Cortex of kidney (tissue), 1 donor: Measurements from ENCODE around the gene SNTG2.

Source experiments
- DNase-seq: peaks from one replicate; lab custom pipeline; 2025; lab: John Stamatoyannopoulos, UW

Gene SNTG2

DNA sequence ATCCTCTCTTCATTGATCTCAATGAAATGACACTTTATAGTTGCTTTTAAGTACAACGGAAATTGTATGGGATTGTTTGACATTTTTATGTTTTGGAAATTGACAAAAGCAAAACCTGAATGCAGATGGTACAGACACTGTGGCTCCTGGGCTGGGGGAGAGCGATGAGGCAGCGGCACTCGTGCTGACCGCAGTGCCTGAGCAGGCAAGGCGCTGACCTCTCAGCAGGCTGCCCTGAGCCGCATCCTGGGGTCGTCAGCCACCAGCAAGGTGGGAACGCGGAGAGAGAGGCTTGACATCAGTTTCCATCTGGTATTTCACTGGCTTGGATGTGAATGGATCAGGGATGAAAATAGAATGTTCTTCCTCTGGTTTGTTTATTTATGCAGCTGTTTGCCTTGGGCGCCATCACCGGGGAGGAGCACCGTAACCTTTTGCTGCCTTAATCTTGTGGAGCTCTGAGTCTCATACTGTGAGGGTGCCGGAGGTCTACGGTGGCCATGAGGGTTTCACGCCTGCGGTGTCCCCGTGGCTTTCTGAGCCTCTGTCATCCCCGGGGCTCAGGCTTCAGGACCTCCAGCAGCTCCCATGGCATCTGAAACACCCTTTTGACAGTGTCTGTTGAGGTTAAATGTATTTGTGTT is 367.8 kb downstream of the SNTG2 start:
- DNase-seq: no peak

DNA sequence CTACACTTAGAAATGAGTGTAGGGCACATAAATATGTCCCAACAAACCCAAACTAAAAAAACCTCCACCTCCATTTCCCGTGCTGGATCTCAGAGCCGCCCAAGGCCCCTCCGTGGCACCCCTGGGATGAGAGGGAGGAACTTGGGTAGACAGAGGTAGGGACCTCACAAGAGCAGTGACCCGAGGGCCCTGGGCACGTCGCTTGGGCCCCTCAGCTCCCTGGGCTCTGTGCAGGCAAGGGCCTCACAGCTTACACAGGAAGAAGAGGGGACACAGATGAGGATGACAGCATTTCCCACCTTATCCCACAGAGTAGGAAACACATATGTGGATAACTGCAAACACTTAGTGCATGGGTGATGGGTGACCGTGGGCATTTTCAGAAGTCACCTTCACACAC is 368.7 kb downstream of the SNTG2 start:
- no peak for DNase-seq

DNA sequence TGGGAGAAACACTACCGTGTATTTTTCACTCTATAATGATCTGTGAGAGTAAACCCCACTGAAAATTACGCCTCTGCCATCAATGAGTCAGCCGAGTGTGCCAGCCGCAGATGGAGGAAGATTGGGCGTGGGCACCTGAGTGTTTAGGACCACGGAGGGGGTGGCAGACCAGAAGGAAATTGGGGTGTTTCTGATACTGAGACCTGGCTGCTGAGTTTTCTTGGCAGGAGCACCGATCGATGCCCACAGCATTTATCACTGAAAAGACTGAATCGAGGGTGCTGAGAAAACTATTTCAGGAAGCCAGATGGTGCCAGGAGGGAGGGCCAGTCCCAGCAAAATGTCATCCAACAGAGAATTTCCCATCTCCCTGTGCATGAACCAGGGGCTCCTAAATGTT is 370.7 kb downstream of the SNTG2 start:
- no peak for DNase-seq

DNA sequence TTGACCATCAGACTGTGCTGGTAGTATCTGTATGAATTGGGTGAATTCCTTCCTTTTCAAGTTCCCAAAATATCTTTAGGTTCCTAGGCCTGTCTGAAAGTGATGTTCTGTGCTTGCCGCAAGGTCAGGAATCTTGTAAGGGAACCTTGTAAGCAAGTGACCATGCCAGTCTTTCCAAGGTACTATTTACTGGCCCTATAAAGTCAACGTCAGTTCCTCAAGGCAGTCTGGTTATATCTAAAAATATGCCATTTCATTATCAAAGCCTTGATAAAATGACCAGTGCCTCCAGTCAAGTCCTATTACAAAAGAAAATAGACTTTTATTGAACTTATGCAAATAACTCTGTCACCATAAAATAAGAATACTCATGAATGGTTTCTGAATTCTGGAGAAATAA is 374.2 kb downstream of the SNTG2 start:
- DNase-seq: no peak

DNA sequence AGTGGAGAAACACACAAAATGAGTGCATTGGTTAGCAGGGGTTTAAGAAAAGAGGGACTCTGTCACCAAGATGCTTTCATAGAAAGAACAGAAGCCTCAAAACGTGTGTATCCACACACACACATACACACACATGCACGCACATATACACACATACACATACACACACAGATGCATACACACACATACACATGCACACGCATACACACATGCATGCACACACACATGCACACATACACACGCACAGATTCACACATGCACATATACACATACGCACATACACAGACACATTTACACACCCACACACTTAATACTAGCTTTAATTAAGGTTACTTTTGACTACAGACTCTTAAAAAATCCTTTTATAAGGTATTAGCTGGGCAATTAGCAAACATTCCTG is 378.0 kb downstream of the SNTG2 start:
- DNase-seq: no peak

DNA sequence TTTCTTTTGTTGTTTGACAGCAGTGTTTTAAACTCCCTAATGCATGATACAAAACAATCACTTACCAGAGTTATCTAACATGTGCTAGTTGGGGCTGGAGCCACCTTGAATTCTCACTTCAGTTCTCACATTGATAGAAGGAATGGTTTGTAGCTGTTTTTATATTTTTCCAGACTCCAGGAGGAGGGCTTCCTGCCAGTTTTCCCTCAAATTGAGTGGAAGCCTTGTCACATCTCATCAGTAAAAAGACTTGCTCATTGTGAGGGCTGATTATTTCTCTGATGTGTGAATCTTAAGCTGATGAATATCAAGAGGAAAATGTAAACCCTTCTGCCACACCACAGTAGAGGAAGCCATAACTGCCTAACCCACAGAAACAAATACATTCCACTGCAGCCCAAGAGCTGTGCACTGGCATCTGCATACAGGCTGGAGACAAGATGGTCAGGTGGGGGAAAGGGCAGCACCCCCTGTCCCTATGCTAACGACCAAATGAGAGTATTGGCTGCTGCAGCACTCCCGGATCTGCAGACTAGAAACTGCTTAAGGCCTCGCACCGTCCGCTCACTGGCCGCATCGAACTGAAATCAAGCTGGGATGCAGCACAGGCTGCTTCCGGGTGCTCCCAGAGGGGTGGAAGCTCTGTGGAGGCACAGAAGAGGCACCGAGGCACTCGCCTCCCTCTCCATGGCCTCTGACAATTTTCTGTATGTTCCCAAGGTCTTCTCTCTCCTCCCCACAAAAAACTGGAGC is 388.9 kb downstream of the SNTG2 start:
- DNase-seq: no peak

DNA sequence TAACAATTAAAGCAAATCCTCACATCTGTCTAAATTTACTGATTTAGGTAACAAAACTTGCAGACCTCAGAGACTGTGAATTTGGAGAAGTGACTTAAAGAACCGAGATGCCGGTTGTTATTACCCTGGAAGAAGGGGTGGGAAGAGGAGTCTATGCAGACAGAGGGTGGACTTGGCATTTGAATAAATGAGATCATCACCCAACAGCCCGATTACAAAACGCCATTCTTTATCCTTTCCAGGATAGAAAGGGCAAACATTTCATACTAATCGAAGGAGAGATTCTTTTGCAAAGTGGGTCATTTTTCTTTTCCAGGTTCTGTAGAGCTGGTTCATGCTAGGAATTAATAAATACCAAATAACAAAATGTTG is 389.5 kb downstream of the SNTG2 start:
- no peak for DNase-seq

DNA sequence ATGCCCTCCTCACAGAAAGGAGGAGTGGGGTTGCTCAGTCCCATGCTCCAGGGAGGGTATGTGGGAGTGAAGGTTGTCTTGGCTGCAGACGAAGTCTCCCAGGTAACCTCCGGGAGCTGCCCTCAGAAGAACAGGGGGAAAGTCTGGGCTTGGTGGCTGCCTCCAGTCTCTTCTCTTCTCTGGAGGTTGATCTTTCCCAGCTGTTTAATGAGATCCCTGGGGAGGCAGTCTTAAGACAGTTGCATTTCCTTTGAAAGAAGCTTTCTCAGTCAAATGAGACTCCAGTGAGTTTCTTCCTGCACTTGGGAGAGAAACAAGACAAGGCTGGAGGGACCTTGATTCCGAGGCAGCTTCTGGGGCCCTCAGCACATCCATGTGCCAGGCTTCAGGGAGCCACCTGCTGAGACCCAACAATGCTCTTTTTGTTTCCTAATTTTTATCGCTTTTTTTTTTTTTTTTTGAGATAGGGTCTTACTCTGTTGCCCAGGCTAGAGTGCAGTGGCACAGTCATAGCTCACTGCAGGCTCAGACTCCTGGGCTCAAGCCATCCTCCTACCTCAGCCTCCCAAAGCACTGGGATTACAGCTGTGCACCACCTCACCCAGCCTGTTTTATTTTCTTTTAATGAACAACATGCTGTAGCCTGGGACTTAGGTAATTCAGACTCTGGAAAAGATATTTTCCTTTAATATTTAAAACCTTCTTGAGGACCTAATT is 390.9 kb downstream of the SNTG2 start:
- DNase-seq: no peak

DNA sequence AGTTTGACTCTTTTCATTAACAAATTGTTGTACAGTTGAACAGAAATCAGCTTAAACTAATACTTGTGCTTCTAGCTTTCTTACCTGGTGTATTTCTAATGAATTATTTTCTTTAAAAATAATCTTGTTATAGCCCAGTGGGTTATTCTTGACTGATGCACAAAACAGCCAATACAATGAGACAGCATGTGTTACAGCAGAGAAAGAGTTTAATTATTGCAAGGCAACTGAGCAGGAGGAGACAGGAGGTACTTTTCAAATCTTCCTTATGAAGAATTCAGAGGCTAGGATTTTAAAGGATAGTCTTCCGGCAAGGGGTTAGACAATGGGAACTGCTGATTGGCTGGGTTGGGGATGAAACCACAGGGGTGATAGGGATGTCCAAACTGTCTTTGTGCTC is 398.1 kb downstream of the SNTG2 start:
- DNase-seq: no peak

DNA sequence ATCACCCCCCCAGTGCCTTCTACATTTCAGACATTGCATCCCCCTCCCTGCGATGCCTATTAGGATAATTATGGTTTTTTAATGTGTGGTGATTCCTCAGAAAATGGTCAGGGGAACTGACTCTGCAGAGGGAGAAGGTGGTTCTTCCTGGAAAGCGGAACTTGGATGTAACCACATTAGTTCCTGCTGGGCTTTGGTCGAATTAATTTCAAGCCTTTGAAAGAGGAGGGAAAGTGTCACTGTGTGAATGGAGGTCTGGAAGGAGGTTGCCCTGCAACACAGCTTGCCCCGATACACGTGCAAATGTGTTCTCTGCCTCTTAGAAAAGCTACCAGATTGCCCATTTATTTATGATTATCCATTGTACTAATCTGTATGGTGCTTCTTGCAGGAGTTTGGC is 399.5 kb downstream of the SNTG2 start:
- no peak for DNase-seq

DNA sequence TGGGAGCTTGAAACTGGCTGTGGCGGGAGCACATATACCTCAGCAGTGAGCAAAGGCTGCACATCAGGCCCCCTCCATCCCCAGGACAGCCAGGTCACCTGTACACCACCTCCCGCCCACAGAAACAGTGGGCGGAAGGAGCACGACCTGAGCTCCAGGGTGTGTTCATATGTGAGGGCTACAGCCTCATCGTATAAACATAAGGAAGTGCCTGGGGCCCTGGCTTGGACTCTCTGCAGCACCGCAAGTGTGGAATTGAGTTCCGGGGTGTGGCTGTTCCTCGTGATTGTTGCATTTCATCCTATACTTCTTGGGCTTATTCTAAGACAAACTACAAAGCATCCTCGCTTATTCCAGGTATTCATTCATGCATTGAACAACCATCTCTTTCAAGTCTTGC is 402.5 kb downstream of the SNTG2 start:
- DNase-seq: no peak

DNA sequence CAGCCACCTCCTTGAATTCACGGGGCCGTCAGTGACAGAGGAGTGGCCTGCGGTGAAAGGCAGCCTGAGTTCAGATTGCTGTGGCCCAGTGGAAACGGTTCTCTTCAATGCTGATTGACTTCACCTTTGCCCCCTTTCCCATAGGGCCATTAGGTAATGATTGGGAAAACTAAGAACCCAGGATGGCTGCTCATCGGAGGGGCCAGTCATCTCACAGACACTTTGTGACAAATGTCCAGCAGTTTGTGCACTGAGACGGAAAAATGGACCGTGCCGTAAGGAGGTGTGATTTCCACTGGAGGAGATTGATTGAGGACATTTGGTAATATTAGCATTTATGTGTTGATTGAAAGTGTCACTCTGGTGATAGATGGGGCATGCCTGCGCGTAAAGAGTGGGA is 402.9 kb downstream of the SNTG2 start:
- DNase-seq: no peak

DNA sequence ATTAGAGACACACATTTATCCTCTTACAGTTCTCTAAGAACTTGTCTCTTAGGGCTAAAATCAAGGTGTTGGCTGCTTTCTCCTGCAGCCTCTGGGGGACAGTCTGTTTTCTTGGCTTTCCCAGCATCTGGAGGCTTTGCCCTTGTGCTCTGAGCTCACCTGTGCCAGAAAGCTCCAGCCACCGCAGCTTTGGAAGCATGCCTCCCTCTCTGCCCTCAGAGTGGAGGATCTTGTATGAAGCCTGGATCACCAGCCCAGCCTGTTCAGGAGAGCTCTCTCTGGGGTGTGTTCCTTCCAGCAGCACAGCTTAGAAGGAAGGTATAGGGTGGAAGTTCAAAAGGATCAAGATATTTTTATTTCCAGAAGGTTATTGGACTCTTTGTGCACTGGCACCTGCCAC is 409.5 kb downstream of the SNTG2 start:
- DNase-seq: no peak

DNA sequence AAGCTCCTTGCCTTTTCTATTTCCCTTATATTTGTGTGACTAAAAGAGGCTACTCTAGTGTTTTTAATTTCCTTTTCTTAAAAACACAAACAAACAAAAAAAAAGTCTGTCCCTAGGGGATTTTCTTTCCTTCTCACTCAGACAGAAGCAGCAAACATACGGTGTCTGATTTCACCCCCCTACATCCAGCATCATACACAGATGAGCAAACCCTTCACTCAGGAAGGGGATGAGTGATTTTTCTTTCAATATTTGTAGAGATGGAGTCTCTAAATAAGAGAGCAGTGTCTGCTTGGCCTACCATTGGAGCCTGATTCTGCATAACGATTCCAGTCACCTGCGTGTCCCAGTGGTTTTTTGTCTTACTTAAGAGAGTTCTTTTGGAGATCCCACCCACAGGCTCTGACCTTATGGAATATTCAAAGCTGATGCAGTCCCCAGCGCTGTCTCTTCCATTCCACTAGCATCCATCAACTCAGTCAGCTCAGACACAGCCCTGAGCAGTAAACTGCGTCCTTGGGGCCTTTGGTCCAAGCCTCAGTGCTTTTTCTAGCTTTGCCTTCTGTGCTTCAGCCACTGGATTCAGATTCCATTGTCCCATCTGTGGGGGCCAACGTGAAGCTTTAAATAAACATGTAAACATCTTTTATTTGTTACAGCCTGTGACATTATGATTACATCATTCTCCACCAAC is 410.1 kb downstream of the SNTG2 start:
- no peak for DNase-seq

DNA sequence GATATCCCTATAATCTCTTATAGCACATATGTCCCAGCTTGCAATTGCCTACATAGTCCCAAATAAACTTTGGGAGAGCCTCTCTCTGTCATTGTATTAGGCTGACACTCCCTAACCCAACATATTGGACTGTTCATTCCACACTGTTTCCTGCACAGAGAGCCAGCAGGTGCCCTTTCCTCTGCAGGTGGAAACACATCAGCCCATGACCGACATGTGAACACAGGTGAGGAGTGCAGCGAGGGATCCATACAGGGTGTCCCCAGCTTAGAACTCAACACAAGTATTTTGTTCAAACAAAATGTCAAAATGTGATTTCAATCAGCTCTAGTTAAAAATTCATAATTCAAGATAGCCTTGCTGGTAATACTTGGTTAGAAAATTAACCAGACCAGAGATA is 412.7 kb downstream of the SNTG2 start:
- no peak for DNase-seq

DNA sequence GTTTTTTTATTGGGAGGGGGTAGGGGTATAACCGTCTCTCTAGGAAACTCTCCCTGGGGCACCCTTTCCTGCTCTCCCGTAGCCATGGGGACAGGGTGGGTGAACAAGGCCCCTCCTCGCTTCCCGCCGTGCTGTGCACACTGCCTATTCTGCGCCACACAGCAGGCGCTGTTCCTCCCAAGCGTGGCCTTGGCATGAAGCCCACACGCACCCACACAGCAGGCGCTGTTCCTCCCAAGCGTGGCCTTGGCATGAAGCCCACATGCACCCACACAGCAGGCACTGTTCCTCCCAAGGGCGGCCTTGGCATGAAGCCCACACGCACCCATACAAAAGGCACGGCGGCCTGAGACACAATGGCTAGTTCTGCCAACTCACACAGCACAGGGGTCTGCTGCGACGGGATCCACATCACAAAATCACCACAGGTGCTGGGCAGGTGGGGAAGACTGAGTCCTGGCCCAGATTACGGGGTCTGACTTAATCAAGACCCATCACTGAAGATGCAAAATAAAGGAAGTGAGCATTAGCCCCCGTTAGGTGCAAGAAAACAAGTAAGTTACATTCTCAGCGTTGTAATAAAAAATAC is 416.0 kb downstream of the SNTG2 start:
- DNase-seq: no peak

DNA sequence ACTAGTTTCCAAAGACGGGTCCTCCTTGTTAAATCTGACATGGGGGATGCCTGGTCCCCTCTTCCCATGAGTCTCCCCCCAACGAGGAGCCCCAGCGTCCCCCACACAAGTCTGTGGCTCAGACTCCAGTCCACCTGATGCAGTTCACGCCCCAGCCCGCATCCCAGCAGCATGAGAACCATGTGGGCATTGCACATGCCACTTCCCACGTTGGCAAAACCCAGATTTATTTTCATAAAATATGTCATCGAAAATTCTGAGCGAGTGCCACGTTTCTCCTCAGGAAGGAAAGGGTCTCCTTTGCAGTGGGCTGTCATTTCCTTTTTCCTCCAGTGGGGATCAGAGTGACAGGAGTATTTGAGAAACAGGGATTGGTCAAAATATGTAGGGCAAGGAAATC is 417.0 kb downstream of the SNTG2 start:
- DNase-seq: no peak

DNA sequence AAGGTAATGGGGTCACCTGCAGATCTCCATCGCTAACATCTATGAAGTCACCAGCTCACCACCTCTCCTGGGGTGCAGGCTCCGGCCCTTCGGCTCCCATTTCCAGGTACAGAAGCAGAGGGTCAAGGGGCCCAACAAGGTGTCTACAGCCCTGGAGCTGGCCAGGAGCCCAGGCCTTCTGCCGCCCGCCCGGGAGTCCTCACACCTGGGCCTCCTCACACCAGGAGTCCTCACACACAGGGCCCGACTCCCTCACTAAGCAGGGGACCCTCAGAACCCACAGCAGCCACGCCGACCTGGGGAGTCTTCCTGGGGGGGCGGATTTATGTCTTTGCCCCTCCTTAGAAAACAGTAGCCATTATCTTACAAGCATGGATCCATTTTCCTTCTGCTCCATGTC is 419.3 kb downstream of the SNTG2 start:
- no peak for DNase-seq

DNA sequence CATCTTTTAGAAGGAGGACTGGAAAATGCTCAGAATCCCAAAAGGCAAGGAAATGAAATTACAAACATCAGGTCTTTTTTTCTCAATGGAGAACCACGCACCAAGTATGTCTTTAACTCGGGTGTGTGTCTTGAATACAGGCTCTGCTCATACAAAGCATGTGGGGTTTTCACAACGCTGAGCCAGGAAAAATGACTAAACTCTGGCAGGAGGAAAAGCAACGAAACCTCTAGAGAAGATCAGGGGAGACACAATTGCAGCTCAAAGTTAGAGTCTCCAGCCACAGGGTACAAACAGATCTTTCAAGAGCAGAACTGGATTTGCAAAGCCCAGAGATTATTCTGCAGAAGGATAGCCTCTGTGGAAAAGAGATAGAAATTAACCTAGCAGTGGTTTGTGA is 419.8 kb downstream of the SNTG2 start:
- no peak for DNase-seq

DNA sequence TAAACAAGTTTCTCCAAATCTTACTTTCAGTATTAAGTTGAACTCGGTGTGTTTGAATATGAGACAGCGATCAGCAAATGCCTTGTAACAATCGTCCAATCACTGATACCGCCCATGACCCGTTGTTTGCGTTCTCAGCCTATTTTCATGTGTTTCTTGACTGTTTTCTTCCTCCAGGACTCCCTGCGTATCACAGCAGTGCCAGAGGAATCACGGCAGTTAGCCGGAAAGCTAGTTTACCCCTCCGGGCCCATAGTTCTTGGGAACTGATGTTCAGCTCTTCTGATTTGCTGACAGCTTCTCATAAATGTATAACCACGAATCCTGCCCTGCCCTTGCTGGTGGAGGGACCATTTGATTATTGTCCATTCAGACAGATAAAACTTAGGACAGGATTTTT is 420.4 kb downstream of the SNTG2 start:
- DNase-seq: no peak

DNA sequence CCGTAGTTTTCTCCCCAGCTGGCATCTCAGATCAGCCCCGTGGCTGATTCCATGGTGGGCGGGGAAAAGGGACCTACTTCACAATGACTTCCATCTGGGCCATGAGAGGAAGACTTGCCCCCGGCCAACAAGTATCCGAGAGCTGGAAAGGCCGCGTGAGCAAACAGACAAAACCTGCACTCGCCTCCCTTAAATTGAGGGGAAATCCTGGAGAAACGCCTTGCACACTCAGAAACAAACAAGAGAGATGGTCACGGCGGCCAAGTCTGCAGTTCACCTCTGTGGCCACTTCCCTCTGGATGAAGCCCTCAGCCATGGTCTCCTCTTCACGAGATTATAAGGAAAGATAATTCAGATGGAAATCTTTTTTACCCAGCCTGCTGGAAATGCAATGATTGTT is 423.2 kb downstream of the SNTG2 start:
- DNase-seq: no peak

DNA sequence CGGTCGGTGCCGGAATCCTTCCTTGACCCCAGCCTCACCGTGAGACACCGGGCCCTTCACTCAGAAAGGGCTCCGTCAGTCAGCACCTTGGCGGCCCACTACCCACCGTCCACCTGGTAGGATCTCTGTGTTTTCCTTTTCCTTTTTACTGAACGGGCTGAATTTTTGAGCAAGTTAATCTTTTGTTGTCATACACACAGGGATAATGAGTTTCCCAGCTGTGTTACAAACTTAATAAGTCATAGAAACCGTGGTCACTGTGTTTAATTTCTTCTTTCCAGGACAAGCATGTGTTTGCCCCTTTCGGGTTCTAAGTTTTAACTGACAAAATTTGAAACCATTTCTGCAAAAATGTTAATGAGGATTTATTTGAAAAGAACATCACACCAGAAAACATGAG is 423.6 kb downstream of the SNTG2 start:
- no peak for DNase-seq
